ENCODE data around the gene APLP1.

GRCh38 chr19:35822579-35822978 lies 45.8 kb upstream of the APLP1 start:
- TF ChIP-seq POLR2A (IDR thresholded peaks at IDR 0.05) = no peak
- TF ChIP-seq CTCF (IDR thresholded peaks at IDR 0.05) = no peak
- no peak for TF ChIP-seq POLR2AphosphoS5 (IDR thresholded peaks at IDR 0.05; ENCODE audit: insufficient read depth in 1 of 2, low read depth in 1 of 2)
